ENCODE measurements around the gene CTSG.

DNA sequence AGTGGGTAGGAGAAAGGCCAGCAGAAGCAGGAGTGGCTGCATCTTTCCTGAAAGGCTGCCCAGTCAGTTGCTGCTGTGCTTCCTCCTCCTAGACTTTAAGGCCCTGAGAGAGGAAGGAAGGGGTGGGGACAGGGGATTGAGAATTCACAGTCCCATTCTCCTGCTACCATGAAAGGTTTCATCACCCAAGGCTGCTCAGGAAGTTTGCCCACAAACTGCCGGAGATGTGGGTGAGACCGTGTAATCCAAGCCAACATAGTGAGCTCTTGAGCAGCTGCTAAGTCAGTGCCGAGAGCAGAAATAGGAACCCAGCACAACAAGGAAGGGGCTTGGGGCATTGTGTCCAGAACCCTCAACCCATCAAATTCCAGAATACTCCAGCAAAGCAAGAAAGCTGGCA, at the start of gene CTSG:
- TF ChIP-seq RAD21 (conservative IDR thresholded peaks at IDR 0.05 in 1 of 2, IDR thresholded peaks at IDR 0.05 in 1 of 2) (no peak), CTCF (IDR thresholded peaks at IDR 0.05) (no peak), ZFP36 (IDR thresholded peaks at IDR 0.05; ENCODE audit: borderline replicate concordance, partially characterized antibody) (no peak), POLR2A (IDR thresholded peaks at IDR 0.05; ENCODE audit: low read length) (no peak), RFX5 (IDR thresholded peaks at IDR 0.05) (no peak), PHF8 (IDR thresholded peaks at IDR 0.05; ENCODE audit: borderline replicate concordance, low read depth) (no peak), EP300 (IDR thresholded peaks at IDR 0.05) (no peak), ESRRA (IDR thresholded peaks at IDR 0.05; ENCODE audit: borderline replicate concordance, low read length) (no peak), RCOR1 (IDR thresholded peaks at IDR 0.05; ENCODE audit: low read depth, low read length) (no peak), REST (IDR thresholded peaks at IDR 0.05) (no peak), POLR2AphosphoS2 (conservative IDR thresholded peaks at IDR 0.05; ENCODE audit: low read length) (no peak), FOSL2 (IDR thresholded peaks at IDR 0.05) (no peak), FOSL2 (CRISPR knock-in tag; IDR thresholded peaks at IDR 0.05) (no peak)

Data from A549 (cell line).